Measurements from ENCODE around the gene TMBIM1. TPM values are rescaled to one million over a fixed set of nuclear protein-coding genes. Genes with fewer than 3 reads are reported as not detected.
"Not testable (repeated sequence)": the region's sequence is repeated elsewhere in the genome, so short reads cannot be mapped to it uniquely, and the experiment has no call there.

TMBIM1 gene
- total RNA-seq, 4 donors from 2014 or later: 131 to 238 (median 197) TPM

DNA sequence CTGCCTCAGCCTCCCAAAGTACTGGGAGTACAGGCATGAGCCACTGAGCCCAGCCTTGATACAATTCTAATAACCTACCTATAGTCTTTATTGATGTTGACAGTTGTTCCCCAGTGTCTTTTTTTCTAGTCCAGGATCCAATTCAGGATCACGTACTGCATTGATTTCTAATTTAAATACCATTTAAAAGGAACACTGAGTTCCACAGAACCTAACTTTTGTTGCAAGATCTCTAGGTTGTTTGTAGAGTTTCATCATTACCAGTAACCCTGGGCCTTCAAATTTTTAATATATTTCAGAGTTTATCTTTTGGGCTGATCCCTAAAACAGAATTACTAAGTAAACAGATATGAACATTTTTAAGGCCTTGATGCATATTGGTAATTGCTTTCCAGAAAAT lies 21.1 kb upstream of the TMBIM1 start:
- intact Hi-C loops (cut with DNase I): no loop called here
- H3K27me3 ChIP-seq: no peaks in the 10 kb centered on the region
- no peak overlapping the region for H3K4me3 ChIP-seq
- TF ChIP-seq EP300 (IDR thresholded peaks at IDR 0.05) (no peak), POLR2AphosphoS5 (IDR thresholded peaks at IDR 0.05) (no peak), POLR2A (IDR thresholded peaks at IDR 0.05; ENCODE audit: low read depth) (no peak)
- TF ChIP-seq, protein P1, sequence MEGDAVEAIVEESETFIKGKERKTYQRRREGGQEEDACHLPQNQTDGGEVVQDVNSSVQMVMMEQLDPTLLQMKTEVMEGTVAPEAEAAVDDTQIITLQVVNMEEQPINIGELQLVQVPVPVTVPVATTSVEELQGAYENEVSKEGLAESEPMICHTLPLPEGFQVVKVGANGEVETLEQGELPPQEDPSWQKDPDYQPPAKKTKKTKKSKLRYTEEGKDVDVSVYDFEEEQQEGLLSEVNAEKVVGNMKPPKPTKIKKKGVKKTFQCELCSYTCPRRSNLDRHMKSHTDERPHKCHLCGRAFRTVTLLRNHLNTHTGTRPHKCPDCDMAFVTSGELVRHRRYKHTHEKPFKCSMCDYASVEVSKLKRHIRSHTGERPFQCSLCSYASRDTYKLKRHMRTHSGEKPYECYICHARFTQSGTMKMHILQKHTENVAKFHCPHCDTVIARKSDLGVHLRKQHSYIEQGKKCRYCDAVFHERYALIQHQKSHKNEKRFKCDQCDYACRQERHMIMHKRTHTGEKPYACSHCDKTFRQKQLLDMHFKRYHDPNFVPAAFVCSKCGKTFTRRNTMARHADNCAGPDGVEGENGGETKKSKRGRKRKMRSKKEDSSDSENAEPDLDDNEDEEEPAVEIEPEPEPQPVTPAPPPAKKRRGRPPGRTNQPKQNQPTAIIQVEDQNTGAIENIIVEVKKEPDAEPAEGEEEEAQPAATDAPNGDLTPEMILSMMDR (IDR thresholded peaks at IDR 0.05): no peak
- no peaks in the 10 kb centered on the region for H3K36me3 ChIP-seq
- no peaks in the 10 kb centered on the region for H3K9me3 ChIP-seq
- H3K4me1 ChIP-seq: no peaks in the 10 kb centered on the region
- DNase-seq (ENCODE audit: extremely low spot score): no peak
- no peak overlapping the region for H3K27ac ChIP-seq (replicated peaks in 1 of 4)
- WGBS: 79% methylated on average over 1 of the region's 1 CpG

DNA sequence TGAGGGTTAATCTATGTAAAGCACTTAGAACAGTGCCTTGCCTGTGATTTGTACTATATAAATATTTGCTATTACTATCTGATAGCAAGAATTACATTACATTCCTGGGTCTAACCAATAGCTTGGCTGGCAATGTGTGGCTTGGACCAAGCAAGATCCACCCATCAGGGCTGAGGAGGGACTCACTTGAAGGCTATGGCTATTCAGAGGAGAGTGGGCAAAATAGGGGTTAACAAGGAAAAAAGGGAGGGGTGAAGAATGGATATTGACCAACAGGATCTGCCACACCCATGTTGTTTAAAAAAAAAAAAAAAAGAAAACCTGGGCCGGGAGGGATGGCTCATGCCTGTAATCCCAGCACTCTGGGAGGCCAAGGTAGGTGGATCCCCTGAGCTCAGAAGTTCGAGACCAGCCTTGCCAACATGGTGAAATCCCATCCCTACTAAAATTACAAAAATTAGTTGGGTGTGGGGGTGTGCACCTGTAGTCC lies 20.0 kb upstream of the TMBIM1 start:
- Histone ChIP-seq H3K9me3 (no peaks in the 10 kb centered on the region), H3K36me3 (no peaks in the 10 kb centered on the region), H3K27ac (replicated peaks in 1 of 4) (no peak overlapping the region), H3K4me1 (no peaks in the 10 kb centered on the region), H3K27me3 (no peaks in the 10 kb centered on the region), H3K4me3 (no peak overlapping the region)
- TF ChIP-seq POLR2A (IDR thresholded peaks at IDR 0.05; ENCODE audit: low read depth) (no peak), POLR2AphosphoS5 (IDR thresholded peaks at IDR 0.05) (no peak), EP300 (IDR thresholded peaks at IDR 0.05) (no peak)
- TF ChIP-seq, protein P1 (IDR thresholded peaks at IDR 0.05): no peak
- intact Hi-C loops (cut with DNase I): no loop called here
- WGBS: 73% methylated on average over 2 of the region's 2 CpGs
- no peak for DNase-seq (ENCODE audit: extremely low spot score)

DNA sequence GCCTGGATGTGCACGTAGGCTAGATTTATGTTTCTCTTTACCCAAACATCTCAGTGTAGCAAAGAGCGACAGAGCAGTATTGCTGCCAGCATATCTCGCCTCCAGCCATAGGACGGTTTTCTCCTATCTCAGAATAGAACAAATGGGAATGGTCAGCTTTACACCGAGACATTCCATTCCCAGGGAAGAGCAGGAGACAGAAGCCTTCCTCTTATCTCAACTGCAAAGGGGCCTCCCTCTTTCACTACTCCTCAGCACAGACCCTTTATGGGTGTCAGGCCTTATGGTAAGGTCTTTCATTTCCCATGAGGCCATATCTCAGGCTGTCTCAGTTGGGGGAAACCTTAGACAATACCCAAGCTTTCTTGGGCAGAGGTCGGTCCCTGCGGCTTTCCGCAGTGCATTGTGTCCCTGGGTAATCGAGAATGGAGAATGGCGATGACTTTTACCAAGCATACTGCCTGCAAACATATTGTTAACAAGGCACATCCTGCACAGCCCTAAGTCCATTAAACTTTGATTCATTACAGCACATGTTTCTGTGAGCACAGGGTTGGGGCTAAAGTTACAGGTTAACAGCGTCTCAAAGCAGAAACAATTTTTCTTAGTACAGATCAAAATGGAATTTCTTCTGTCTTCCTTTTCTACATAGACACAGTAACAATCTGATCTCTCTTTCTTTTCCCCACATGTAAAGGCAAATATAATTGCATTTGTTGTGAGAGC lies 19.4 kb upstream of the TMBIM1 start:
- H3K27ac ChIP-seq (replicated peaks in 1 of 4); H3K9me3 ChIP-seq; intact Hi-C loops (cut with DNase I); H3K4me3 ChIP-seq; DNase-seq (ENCODE audit: extremely low spot score); H3K27me3 ChIP-seq; H3K36me3 ChIP-seq; H3K4me1 ChIP-seq: not testable (repeated sequence)
- WGBS: 79% methylated on average over 6 of the region's 11 CpGs

DNA sequence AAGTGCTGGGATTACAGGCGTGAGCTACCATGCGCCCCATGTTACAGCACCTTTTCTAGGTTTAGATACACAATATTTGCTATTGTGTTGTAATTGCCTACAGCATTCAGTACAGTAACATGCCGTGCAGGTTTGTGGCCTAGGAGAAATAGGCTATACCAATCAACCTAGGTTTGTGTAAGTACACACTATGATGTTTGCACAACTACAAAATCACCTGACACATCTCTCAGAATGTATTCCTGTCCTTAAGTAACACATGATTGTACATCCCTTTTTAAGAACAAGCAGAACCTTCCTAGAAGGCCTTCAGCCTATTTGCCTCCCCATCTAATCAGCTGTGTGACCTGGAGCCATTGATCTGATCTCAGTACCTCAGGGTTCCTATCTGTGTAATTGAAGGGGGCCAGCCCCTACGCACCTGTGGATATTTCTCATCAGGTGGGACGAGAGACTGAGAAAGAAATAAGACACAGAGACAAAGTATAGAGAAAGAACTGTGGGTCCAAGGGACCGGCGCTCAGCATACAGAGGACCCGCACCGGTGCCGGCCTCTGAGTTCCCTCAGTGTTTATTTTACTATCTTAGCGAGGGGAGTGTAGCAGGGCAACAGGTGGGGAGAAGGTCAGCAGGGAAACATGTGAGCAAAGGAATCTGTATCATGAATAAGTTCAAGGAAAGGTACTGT lies 18.7 kb upstream of the TMBIM1 start:
- 83% methylated on average over 11 of the region's 11 CpGs for WGBS
- Histone ChIP-seq H3K27me3 (no peaks in the 10 kb centered on the region), H3K9me3 (no peaks in the 10 kb centered on the region), H3K4me3 (no peak overlapping the region), H3K36me3 (no peaks in the 10 kb centered on the region), H3K27ac (replicated peaks in 1 of 4) (no peak overlapping the region), H3K4me1 (no peaks in the 10 kb centered on the region)
- no peak for DNase-seq (ENCODE audit: extremely low spot score)
- TF ChIP-seq, protein P1 (IDR thresholded peaks at IDR 0.05): no peak
- TF ChIP-seq EP300 (IDR thresholded peaks at IDR 0.05) (no peak), POLR2A (IDR thresholded peaks at IDR 0.05; ENCODE audit: low read depth) (no peak), POLR2AphosphoS5 (IDR thresholded peaks at IDR 0.05) (no peak)
- intact Hi-C loops (cut with DNase I): no loop called here

DNA sequence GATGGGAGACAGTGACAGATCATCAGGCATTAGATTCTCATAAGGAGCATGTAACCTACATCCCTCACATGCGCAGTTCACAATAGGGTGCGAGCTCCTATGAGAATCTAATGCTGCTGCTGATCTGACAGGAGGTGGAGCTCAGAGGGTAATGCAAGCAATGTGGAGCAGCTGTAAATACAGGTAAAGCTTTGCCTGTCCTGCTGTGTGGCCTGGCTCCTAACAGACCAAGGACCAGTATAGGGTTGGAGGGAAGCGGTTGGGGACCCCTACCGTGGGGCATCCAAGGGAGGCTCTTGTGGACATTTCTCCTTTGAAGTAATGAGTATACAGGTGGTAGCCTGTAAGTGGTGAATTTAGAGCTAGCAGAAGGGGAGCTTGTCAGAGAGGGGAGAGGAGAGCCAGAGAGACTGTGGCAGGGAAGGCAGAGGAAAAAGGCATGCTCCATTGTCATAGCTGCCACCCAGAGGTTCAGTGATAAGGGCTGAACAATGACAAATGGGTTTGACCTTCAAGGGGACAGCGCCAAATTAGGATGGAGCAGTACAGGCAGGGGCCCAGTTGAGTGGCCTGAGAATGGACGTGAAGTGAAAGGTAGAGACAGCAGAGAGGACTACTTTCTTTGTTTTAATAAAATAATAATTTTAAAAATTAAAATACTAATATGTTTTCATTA lies 15.2 kb upstream of the TMBIM1 start:
- H3K4me1 ChIP-seq: no peaks in the 10 kb centered on the region
- H3K4me3 ChIP-seq: no peak overlapping the region
- H3K27ac ChIP-seq (replicated peaks in 1 of 4): no peak overlapping the region
- intact Hi-C loops (cut with DNase I): no loop called here
- no peaks in the 10 kb centered on the region for H3K36me3 ChIP-seq
- TF ChIP-seq EP300 (IDR thresholded peaks at IDR 0.05): no peak
- no peaks in the 10 kb centered on the region for H3K27me3 ChIP-seq
- WGBS: 87% methylated on average over 6 of the region's 6 CpGs
- no peaks in the 10 kb centered on the region for H3K9me3 ChIP-seq
- no peak for DNase-seq (ENCODE audit: extremely low spot score)

Measured in esophagus muscularis mucosa (tissue), 4 donors.